Endothelial cell of hepatic sinusoid (primary cell): ENCODE data around the gene ASPA.
"Not testable (repeated sequence)": the region's sequence is repeated elsewhere in the genome, so short reads cannot be mapped to it uniquely, and the experiment has no call there.

Experiments
- in situ Hi-C: cut with HindIII; loops from 2 replicates; pipeline ENCODE4 v1.10.0; 2017; ENCODE audit warnings: low sequenced_read_pairs

ASPA gene

DNA sequence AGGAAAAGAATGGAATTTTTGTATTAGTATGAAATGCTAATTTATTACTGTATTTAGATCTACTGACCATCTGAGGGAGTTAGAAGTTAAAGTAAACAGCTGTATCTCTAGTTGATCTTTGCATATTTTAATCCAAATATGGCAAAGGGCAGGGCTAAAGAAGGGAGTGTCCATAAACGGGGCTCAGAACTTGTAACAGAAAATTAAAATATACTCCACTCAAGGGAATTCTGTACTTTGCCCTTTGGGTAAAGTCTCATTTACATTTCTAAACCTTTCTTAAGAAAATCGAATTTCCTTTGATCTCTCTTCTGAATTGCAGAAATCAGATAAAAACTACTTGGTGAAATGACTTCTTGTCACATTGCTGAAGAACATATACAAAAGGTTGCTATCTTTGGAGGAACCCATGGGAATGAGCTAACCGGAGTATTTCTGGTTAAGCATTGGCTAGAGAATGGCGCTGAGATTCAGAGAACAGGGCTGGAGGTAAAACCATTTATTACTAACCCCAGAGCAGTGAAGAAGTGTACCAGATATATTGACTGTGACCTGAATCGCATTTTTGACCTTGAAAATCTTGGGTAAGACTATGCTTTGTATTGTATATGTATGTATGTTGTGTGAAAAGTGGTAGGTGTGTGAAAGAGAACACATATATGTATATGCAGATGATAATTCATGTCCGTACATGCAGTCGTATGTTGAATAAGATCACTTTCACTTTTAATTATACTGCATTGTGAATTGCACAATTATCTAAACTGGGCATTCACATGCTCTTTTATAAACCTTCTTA, at the start of gene ASPA:
ASPA (plus strand) TSS at position 186 of the 799 bp plus-strand sequence; CDS start at position 349, 163 bp downstream.
- in situ Hi-C loops: no loop called here

DNA sequence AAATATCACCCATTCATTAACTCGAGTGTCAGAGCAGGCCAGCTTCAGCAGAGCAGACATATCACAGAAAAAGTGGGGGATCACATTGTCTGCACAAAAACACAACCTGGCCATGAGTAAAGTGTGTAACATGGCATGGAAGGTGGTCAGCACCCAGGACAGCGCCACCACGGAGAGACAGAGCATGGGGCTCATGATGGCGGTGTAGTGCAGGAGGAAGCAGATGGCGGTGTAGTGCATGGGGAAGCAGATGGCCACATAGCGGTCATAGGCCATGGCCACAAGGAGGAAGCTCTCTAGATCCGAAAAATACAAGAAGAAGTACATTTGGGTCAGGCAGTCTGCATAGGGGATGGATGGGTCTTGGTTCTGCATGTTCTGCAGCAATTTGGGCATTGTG, 42.6 kb upstream of the ASPA start:
- in situ Hi-C loops: not testable (repeated sequence)

DNA sequence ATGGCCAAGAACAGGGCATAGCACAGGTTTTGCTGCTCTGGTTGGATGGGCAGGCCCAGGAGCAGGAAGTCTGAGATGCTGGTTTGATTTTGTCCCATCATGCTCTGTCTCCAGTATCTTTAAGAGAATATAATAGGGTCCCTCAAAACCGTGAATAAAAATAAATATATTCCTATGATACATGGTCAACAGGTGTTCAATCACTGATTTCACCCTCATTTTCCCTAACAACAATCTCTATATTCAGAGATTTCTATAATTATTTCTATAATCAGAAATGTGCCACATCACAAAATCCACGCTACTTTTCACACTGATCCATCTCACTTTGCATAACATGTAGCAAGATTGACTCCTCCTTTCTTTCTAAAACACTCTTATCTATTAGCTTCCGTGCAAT, 42.1 kb upstream of the ASPA start, which contains the start of gene OR1E2:
OR1E2 (minus strand) TSS at position 101 of the 400 bp plus-strand sequence; CDS start at position 101, 0 bp downstream.
- in situ Hi-C loops: no loop called here

DNA sequence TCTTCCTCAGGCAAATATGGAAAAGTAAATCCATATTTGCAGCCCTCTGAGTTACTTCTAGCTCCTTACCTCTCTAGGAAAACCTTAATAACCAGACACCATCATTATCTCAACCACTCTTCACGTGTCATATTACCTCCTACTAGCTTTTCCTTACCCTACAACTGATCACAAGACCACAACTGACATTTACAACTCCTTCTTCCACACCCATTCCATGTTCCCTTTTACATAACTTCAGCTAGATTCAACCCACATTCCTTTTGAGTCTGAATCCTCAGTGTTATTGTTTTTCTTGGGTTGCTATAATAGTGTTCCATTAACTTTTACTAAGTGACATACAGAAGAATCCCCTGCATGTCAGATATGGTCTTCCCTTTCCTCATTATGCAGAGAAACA, 37.4 kb upstream of the ASPA start:
- in situ Hi-C loops: no loop called here

DNA sequence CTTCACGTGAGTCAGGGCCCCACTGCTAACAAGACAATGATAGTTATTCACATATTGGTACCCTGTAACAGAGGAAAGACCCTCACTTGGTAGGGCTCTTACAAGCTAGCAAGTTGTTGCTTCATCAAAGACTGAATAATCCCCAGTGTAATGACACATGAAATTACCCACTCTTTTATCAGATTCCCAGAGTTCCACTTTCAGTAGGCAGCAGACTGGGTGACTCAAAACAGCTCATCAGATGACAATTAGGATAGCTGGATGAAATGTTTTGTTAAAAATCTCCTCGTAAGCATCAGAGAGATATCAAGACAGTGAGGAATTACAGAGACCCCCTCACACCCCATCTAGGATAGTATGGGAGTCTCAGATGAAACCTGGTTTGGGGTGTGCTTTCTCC, 35.3 kb upstream of the ASPA start:
- in situ Hi-C loops: no loop called here

DNA sequence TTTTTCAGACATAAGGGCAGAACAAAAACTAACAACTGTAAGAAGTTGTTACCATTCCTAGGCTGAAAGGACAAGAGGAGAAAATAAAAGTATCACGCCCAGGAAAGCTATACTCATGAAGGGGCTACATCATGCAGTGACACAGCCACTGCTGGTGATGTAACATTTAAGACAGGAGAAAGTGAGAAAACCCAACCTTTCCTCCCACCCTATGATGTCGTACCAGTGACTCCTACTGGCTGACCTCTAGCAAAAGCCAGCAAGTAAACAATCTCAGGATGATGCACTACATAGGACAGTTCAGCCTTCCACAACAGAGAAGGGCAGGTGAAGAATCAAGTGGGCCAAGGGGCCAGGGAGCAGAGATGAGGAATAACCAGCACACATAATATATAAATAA, 28.2 kb upstream of the ASPA start:
- in situ Hi-C loops: no loop called here

DNA sequence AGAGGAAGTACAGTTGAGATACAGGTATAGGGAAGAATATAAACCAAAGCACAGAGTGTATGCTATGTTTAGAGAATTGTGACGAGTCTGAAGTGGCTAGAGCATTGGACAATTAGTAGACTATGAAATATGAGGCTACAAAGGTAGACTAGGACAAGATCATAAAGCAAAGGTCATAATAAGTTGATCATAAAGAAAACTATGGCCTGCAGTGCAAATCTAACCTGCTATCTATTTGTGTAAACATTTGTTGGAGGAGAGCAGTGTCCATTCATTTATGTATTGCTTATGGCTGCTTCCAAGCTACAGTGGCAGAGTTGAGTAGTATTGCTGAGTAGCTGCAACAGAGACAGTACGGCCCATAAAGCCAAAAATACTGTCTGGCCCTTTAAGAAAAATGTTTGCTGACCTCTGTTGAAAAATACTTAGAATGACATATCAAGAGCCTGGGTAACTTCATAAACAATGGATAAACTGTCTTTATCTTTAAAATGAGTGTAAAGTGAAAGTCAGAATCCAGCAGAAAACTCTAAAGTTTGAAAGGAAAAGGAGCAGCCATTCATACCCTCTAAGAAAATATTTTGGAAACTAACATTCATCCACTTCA, 27.6 kb upstream of the ASPA start:
- in situ Hi-C loops: no loop called here

DNA sequence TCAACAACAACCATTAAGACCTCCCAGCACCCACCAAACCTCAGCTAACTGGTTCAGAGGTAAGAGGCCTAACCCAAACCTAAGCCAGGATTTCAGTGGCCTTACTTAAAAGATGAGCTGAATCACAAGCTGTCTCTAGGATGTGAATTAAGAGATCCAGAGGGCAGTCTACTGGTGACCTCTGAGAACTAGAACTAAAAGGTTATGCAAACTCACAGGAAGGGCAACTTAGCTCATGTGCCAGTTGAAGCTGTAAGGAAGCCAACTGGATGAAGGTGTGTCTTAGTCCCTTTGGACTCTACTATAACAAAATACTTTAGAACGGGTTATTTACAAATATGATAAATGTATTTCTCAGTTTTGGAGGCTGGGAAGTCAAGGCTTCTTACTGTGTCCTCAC, 9.4 kb upstream of the ASPA start:
- in situ Hi-C loops: not testable (repeated sequence)

DNA sequence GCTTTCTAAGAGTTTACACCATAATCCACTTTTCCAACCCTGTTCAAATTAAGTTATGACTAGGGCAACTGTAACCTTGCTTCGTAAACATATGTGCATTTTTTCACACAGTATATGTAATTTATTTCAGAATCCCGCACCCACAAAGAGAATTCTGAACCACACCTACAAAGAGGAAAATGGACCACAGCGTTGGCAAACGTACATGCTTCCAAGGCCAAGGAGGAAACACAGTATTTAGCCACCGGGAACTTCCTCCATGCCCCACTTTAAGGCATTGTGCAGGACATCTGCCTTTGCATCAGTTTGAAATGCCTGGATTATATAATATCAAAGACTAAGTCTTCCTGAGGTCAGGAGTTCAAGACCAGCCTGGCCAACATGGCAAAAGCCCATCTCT, 6.3 kb upstream of the ASPA start:
- in situ Hi-C loops: no loop called here

DNA sequence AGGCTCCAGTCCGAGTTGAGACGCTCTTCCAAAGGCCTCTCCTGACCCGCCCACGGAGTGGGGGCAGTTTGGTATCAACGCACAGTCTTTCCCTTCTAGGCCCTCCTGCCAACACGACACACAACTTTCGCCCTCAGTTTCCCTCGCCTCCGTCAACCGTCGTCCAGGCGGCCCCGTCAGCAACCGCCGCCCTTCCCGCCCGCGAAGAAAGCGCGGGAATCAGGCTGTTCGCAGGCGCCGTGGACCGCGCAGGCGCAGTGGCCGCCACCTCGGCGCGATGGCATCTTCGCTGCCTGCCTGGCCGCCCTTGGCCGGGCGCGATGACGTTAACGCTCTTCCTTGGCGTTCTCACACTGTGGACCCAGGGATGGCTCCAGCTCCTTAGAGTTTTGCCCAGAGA, 4.2 kb upstream of the ASPA start, which contains the start of gene SPATA22:
SPATA22 (minus strand) TSS at position 221 of the 400 bp plus-strand sequence. CDS start 2,494 bp downstream, outside the sequence.
- in situ Hi-C loops: no loop called here

DNA sequence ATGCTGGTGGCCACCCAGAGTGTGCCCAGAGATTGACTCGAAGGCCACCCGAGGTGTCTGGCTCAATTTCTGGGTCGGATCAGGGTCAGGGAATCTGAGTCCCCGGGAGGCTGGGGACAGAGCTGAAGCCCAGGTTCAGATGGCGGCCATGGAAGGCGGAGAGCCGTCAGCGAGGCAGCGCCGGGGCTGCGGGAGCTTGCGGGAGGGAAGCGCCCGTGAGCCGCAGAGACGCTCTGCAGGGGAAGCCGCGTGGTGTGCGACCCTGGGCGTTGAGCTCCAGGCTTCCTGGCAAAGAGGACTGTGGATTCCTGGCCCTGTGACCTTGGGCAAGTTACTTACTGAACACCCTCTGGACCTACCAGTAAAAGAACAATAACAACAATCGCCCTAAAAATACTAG, 3.7 kb upstream of the ASPA start:
- in situ Hi-C loops: no loop called here

DNA sequence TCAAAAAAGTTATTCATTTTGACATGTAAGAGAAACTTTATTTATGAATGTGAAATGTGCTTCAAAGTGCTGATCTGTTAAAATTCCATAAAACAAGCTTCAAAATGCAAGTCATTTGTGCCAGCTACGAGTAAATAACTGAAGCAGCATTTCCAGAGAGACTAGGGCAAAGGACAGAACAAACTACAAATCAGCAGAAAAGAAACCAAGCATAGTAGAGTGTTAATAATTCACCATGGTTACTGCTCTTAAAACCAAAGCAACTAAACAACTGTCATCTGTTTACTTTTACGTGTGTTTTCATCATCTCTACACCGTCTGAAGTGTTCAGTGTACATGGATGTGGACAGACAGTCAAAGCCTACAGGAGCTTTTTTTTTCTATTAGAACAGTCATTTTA, 1.6 kb upstream of the ASPA start:
- in situ Hi-C loops: no loop called here

DNA sequence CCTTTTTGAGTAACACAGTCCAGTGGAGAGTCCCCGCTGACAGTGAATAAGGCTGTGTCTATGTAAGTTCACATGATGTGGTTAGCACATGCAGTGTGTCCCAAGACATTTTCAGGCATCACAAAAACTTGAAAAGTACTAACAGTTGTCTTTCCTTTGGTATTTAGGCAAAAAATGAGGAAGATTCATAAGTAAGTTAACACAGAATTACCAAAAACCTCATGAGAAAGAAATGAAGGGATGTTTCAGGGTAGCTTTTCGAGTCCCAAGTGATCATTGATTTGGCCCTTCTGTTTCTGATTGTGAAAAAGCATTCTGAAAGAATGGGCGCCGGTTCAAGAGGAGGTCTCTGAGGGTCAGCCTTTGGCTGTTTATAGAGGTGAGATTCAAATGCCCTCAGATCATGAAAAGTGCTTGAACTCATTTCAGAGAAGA, 529 bp upstream of the ASPA start:
- in situ Hi-C loops: no loop called here

DNA sequence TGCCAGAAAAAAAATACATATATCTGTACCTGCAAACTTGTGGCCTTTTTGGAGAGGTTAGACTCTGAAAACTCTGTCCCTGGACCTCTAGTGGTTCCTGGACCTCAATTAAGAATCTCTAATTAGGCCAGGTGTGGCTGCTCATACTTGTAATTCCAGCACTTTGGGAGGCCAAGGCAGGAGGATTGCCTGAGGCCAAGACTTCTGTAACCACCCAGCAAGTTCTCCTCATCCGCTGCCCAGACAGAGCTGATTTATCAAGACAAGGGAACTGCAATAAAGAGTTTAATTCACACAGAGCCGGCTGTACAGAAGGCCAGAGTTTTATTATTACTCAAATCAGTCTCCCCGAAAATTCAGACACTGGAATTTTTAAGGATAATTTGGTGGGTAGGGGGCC, 4.2 kb downstream of the ASPA start:
- in situ Hi-C loops: no loop called here

DNA sequence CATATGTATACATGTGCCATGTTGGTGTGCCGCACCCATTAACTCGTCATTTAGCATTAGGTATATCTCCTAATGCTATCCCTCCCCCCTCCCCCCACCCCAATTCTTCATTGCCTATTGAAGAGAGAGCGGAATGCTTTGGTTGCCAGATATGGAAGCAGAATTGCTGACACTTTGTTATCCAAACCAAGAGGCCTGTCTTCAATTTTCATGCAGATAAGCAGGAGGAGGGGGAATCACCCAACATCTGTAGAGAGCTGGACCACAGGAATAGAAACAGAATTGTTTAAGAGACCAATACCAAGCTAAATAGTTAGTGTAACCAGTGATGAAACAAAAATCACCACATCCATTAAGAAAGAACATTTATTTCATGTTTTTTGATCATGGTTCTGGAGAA, 7.1 kb downstream of the ASPA start:
- in situ Hi-C loops: no loop called here

DNA sequence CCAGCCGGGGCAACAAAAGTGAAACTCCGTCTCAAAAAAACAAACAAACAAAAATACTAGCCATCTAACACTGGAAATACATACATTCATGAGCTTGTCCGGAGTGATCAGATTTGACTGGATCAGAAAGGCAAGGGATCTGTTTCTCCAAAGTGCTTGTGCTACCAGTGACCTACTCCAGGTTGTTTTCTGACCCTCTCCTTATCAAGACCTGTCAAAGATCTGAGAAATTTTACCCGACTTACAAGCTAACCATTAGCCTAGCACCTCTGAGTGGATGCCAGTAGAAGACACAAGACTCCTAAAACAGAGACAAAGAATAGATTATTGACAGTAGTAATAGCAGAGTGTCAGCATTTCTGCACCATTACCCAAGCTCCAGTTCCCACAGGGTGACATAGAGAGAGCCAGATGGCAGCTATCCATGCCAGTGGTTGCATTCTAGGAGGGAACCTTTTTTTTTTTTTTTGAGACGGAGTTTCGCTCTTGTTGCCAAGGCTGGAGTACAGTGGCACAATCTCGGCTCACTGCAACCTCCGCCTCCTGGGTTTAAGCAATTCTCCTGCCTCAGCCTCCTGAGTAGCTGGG, 9.8 kb downstream of the ASPA start:
- in situ Hi-C loops: no loop called here

DNA sequence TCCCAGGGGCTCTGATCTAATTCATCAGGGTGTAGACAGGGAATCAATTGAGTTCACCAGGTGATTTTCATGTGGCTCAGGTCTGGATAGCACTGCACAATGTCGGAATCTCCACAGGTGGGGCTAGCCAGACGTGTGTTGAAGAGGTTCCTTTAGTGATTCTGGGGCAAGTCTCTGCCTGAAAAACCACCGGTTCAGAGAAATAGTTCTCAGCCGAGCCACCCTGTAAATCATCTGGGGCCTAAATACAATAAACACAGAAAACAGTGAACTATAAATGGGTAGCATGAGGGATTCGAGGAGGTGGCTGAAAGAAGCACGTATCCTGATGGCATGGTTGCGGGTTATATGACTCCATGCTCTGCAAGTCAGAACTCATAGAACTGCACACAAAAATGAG, 21.3 kb downstream of the ASPA start:
- in situ Hi-C loops: no loop called here

DNA sequence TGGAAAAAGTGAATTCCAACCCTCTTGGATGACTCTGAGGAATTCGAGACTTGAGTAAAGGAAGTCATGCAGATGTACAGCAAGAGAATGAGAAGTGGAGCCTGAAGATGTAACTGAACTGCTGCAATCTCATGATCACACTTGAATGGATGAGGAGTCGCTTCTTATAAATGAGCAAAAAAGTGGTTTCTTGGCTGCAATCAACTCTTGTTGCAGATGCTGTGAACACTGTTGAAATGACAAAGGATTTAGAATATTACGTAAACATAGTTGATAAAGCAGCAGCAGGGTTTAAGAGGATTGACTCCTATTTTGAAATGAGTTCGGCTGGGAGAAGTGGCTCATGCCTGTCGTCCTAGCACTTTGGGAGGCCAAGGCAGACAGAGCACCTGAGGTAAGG, 25.5 kb downstream of the ASPA start:
- in situ Hi-C loops: no loop called here

DNA sequence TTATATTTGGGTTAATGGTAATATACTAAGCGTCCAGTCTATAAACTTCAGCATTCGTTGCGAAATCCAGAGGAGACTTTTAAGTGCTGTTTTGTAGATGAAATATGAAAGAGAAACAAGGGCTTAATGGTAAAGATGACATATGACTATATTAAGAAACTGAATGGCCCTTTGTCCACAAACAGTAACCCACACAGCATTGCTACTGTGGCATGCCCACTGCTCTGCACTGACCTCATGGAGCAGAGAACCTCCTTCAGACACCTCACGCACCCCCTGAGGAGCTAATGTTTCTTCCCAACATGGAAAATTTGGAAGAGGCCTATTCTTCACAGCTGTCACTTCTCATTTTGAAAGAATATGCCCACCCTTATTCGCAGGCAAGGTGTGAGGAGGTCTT, 26.7 kb downstream of the ASPA start:
- in situ Hi-C loops: no loop called here

DNA sequence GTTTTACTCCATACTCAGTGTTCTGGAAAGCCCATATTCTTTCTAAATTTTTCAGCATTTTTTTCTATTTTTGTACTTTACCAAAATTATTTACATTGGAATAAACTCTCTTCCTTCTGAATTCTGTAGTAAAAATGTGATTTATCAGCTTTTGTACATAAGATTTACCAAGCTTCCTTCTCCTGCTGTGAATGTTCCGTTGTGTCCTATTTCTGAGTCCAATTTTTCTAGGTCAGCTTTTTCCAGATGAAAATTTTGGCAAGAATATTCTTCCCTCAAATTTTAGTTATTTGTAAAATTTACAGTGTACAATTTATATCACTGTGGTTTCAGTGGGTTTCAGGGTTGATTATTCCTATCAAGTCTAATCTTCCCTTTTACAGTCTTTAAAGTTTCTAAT, 27.5 kb downstream of the ASPA start:
- in situ Hi-C loops: no loop called here

DNA sequence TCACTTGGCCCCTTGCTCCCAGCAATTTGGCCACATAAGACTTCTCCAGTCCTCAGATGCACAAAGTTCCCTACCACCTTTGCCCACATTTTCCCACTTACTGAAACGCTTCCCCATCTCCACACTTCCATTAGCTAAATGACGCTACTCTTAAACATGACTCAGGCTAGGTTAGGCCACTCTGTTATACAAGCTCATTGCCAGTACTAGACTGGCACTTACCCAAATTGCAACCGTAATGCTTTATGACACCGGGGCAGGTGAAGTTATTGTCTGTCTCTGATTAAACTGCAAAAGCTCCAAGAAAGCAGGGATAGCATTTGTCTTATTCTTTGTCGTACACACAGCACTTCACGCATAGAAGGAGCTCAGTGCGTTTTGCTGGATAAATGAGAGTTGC, 29.2 kb downstream of the ASPA start:
- in situ Hi-C loops: no loop called here

DNA sequence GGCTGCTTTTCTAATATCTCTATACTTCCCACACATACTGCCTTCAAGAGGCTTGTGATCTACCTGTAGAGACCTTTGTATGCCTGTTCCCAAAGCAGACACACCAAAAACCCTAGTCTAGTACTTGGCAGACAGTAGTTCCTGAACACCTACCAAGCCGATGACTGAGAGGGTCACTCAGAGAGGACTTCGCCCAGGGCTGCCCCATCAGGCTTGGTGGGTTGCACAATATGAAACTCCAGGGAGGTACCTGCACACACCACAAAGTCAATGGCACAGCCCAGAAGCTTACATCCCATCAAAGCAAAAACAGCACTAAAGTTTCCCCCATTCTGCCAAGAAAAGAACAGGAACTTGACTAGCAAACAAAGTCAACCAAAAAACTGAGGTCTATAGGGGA, 30.3 kb downstream of the ASPA start:
- in situ Hi-C loops: no loop called here
